ENCODE data around the gene ATF6.

The ATF6 gene

DNA sequence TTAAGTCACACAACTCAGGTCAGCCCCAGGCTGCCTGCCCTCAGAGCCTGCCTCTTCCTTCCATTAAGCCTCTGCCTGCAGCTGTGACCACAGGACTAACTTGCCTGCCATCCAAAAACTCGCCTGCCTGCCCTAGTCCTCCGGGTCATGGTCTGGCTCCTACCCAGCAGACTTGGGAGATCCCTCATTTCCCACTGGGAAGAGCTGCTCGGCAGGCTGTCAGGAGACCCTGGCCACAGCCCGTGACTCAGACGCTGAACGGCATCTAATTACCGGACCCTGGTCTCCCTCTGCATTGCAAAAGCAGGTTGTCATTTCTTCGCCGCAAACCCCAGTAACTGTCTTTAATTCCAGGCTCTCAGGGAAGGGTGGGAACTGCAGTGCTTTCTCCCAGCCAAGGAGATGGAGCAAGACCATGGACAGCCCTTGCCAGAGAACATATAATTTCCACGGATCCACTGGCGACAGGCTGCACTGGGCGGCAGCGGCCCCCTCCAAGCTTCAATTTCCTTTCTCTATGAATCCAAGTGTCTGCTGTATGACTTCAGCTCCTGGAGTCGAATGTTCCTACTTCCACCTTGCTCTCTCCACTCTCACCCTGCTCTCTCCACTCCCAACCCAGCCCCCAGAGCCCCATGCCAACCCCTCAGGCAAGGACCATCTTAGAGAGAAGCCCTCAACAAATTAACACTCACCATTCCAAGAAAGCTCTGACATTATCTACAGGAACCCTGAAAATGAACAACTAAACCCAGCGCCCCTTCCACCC, 237.1 kb downstream of the ATF6 start:
- no peak for DNase-seq (ENCODE audit: low read depth)

DNA sequence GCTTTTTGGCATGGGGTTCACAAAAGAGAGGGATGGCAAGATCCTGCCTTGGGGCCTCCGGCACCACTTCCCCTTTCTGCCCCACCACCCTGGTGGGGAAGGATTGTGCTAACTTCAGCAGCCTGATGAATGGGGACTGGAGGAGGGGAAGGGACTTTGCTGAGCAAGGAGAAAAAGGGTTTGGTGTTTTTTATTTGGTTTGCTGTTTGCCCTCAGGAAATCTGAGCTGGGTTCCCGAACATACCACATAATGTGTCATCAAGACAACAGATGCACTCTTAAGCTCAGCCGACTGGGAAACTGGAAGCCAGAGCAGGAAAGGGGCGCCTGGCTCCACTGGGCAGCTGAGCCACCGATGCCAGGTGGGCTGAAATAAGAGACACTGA, 237.7 kb downstream of the ATF6 start:
- DNase-seq (ENCODE audit: low read depth), result no peak

DNA sequence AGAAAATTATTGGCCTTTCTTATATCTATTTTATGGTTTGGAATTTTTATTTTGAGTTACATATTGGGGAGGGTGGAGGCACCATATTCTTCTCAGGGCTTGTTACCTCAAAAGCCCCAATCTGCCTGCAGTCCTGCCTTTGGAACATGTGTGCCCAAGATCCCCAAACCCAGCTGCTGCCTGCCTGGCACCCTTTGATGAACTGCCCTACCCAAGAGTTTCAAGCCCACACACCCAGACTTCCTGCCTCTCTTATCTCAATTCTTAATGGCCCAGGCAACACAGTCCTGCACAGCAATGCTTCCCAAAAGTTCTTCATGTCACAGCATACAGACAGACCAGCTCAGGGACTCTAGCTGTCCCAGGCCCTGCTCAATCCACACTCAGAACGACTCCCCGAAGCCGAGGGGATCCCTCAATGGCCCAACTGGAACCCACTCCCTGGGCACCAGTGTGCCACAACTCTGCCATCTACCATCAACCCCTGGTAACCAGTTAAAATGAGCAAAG, 238.4 kb downstream of the ATF6 start:
- no peak for DNase-seq (ENCODE audit: low read depth)

DNA sequence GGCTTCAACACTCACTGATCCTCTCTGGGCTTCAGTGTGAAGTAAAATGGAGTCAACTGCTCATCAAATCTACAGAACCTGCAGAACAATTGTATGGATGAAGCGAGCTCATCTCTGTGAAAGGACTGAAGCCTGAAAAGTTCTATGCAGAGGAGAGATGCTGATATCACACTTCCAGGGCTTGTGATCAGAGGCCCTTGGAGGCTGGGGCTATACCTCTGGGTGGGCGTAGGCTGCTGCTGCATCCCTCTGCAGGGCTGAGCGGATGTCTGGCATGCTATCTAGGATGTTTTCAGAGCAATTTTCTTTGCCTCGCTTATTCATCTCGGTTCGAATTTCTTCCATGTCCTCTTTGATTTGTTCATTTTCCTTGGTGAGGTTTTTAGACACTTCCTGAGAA, 240.0 kb downstream of the ATF6 start:
- no peak for DNase-seq (ENCODE audit: low read depth)

DNA sequence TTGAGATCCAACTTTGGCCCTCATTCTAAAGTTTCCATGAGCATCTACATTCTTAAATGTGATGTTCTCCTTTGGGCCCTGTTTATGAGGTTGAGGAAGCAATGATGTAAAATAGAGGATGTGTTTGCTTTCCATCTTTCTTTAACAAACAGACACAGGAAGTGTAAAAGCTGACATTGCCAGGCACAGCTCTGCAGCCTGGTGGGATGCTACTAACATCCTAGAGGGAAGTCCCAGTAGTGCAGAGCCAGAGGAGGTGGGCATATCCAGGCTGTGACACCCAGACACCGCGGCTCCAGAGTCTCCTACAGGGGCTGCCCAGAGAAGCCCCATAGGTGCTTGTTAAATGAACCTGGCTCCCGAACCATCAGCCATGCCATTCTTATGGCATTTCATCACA, 241.3 kb downstream of the ATF6 start:
- no peak for DNase-seq (ENCODE audit: low read depth)

DNA sequence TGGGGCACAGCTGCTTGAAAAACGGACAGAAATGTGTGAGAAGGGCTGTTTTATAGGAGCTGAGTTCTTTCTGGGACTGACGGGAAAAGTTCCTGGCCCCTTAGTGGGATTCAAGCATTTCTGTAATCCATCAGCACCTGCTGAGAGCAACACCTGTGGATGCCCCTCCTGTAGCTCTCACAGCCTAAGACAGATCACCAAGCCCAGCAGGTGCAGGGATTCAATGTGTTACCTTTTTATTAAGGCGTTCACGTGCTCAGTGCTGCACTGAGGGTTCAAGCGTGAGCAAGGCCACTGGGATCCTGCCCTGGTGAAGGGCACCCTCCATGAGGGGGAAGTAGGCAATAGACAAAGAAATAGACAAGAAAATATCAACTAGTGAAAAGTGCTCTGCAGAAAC, 242.7 kb downstream of the ATF6 start:
- no peak for DNase-seq (ENCODE audit: low read depth)

DNA sequence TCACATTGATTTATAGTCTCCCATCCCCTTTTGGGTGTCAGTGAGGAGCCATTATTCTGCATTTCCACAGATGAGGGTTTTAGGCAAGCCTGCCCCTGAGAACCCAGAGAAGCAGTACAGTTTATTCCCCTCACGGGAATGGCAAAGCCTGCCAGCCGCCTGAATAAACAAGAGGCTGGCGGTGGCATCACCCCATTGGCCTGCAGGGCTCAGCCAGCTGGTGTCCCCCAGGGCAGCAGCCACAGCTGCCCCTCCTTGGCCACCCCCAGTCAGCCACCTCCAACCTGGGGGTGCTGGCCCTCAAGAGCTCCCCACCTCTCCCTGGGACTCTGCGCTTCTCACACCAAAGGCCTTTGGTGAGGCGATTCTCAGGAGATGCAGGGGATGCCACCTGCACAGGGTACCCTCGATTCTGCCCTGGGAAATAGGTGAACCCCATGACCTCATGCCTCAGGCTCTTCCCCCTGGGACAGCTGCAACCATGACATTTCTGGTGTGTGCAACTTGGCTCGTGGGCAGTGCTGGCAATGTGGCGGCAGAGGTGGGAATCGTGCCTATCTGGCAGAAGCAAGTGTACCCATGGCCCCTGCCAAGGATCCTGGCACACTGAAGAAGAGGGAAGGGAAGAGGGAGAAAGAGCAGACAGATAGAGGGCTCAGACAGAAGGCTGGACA, 243.5 kb downstream of the ATF6 start:
- no peak for DNase-seq (ENCODE audit: low read depth)

DNA sequence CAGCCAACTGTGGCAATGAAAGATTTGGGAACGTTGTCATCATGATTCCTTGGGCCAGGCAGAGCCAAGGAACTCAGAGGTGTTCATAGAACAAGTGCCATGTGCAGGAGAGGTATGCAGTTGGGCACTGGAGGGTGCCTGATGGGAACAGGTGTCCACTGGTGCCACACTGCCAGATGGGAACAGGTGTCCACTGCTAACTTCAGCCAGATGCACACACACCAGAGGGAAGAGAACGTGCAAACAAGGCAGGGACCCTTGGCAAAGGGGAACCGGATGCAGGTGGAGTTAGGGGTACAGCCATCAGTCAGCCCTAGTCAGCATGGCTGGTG, 244.0 kb downstream of the ATF6 start:
- no peak for DNase-seq (ENCODE audit: low read depth)

DNA sequence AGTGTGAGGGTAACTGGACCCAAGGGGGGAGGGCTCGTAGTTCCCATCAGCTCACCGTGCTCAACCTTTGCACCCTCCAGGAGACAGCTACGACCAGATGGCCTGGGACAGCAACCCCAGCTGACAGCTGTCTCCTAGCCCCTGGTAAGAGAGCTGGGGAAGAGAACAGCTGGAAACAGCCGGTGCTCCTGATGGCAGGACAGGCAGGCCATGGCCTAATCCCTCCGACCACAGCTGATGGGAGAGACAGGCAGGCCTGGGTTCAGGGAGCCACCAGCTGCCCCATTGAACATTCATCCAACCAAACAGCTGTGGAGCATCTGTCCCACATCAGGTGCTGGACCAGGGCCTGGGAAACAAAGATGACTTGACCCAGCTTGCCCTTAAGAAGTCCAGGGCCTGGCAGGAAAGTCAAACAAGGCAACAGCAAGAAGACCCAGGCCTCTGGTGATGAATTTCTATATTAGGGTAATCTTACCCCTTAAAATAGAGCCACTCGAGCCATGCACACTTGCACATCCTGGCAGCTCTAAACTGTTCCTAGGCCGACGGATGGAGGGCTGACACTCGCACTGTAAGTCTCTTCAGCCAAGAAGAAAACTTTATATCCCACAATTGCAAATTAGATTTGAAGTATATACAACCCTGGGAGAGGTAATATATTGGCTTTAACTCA, 245.4 kb downstream of the ATF6 start:
- no peak for DNase-seq (ENCODE audit: low read depth)

DNA sequence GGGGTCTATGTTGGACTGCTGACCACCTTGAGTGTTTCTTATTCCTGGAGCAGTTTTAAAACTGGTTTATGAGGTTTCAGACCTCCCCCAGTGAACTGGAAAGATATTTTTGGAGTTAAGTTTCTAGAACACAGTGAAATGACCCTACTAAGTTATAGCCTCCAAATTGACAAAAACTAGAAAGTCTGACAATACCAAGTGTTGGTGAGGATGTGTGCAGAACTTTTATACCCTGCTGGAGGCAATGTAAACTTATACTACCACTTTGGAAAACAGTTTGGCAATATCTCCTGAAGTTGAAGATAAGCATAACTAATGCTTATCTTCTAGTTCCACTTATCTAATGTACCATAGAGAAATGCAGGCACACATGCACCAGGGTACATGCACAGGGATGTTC, 247.2 kb downstream of the ATF6 start:
- DNase-seq (ENCODE audit: low read depth), result no peak

All from stimulated activated CD8-positive, alpha-beta memory T cell treated with anti-CD3 and anti-CD28 coated beads, Interleukin-12 subunit alpha, Interleukin-12 subunit beta, amount 100 ng/mL, for 1 hour (primary cell).